CD8-positive, alpha-beta memory T cell (primary cell): ENCODE data around the gene EP300. TPM values are rescaled to one million over a fixed set of nuclear protein-coding genes. Genes with fewer than 3 reads are reported as not detected.
A peak's percentile ranks its signal among the peaks of the same experiment; 100 is the strongest.

Experiments
- CTCF ChIA-PET: fragments of 350-600 bp; sonication (Branson Sonifier 250); formaldehyde crosslinking; loops from one replicate; lab custom pipeline; 2021; ENCODE audit warnings: antibody characterized with exemption; lab: Charles Lee
- POLR2A ChIA-PET: fragments of 350-600 bp; sonication (Branson Sonifier 250); formaldehyde crosslinking; loops from one replicate; lab custom pipeline; 2021; ENCODE audit warnings: antibody characterized with exemption; lab: Charles Lee
- DNase-seq, 5 donors: peaks; one replicate each; pipeline versions ENCODE4 v3.0.0 to v3.0.0-alpha.2; 2020 to 2022; ENCODE audit warnings: mixed read lengths in 1 of 5
- H3K27ac ChIP-seq: one replicate; pipeline ENCODE4 v1.7.0; 2013; ENCODE audit warnings: low read depth, mild to moderate bottlenecking, low read length, moderate library complexity
- H3K27me3 ChIP-seq: 2 replicates; pipeline ENCODE4 v1.7.0; 2013; ENCODE audit warnings: low read length, mild to moderate bottlenecking; ENCODE audit not compliant: insufficient read depth, poor library complexity, severe bottlenecking
- H3K36me3 ChIP-seq: 2 replicates; pipeline ENCODE4 v1.7.0; 2013; ENCODE audit warnings: mild to moderate bottlenecking, low read length, moderate library complexity; ENCODE audit not compliant: insufficient read depth
- H3K4me1 ChIP-seq: 2 replicates; pipeline ENCODE4 v1.7.0; 2013; ENCODE audit warnings: mild to moderate bottlenecking, low read length, moderate library complexity; ENCODE audit not compliant: insufficient read depth
- H3K4me3 ChIP-seq: 2 replicates; pipeline ENCODE4 v1.7.0; 2013; ENCODE audit warnings: mild to moderate bottlenecking, low read length
- H3K9me3 ChIP-seq: 2 replicates; pipeline ENCODE4 v1.7.0; 2013; ENCODE audit warnings: mild to moderate bottlenecking, low read length
- H3K27ac Mint-ChIP-seq, 8 donors: one replicate each; pipeline ENCODE4 v1.8.0; 2020 to 2021; ENCODE audit warnings: mixed read lengths in 8 of 8, mild to moderate bottlenecking in 6 of 8, inconsistent platforms in 3 of 8, moderate library complexity in 3 of 8
- H3K27me3 Mint-ChIP-seq, 2 donors: one replicate each; pipeline ENCODE4 v1.8.0; 2020 to 2021; ENCODE audit warnings: mixed read lengths in 2 of 2, mild to moderate bottlenecking in 1 of 2, moderate library complexity in 1 of 2
- H3K36me3 Mint-ChIP-seq, 3 donors: one replicate each; pipeline ENCODE4 v1.8.0; 2020 to 2021; ENCODE audit warnings: mixed read lengths in 3 of 3, inconsistent platforms in 1 of 3, mild to moderate bottlenecking in 1 of 3
- H3K4me1 Mint-ChIP-seq, 3 donors: one replicate each; pipeline ENCODE4 v1.8.0; 2020 to 2021; ENCODE audit warnings: mixed read lengths in 3 of 3, inconsistent platforms in 1 of 3, mild to moderate bottlenecking in 1 of 3
- H3K4me3 Mint-ChIP-seq, 7 donors: one replicate each; pipeline ENCODE4 v1.8.0; 2020 to 2021; ENCODE audit warnings: mixed read lengths in 7 of 7, mild to moderate bottlenecking in 6 of 7, moderate library complexity in 4 of 7, inconsistent platforms in 2 of 7
- H3K9me3 Mint-ChIP-seq, 5 donors: one replicate each; pipeline ENCODE4 v1.8.0; 2020 to 2022; ENCODE audit warnings: mixed read lengths in 5 of 5, mild to moderate bottlenecking in 3 of 5, moderate library complexity in 2 of 5, inconsistent platforms in 1 of 5
- polyA plus RNA-seq: library from polyadenylated mRNA; unstranded; fragments of 300-500 nt; fragmentation: Illumina TruSeq; gene quantifications from one replicate; pipeline ENCODE4 v1.2.3, GENCODE V29; 2021
- total RNA-seq, 2 experiments: library from RNA; stranded (reverse); gene quantifications; one replicate each; pipeline ENCODE4 v1.2.3, GENCODE V29; 2021

EP300 gene
- total and polyA plus RNA-seq, 3 experiments from 2014 or later = 24.4 to 56.7 (median 52.0) TPM

DNA sequence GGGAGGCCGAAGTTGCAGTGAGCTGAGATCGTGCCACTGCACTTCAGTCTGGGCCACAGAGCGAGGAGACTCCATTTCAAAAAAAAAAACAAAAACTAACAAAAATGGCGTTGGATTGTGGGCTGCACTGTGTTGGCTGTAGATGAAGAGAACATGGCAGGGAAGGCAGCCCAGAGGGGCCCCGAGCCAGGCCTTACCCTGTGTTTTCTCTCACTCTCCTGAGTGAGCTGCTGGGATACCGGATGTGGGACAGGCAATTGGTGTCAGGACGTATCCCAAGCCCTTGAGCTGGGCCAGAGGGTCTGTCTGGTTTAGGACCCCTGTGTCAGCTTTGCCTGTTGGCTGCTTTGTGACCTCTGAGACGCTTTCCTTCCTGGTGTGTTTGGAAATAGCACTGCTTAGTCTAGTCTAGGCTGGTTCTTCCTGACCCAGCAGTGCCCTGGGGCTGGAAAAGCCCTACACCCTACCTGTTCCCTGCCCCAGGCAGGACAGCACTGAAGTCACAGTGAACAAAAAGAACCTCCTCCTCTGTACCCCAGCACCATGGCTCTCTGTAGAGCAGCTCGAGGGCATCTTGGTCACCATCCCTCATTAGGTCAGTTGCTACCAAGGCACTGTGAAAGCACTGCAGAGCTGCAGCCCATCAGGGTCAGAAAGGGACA is 130.6 kb downstream of the EP300 start:
- Mint-ChIP-seq H3K36me3 (peaks cover 4 to 81% (median 5%) of the 10 kb centered on the region in 3 donors), H3K4me1 (peaks cover 2% of the 10 kb centered on the region in 3 donors), H3K4me3 (no peak overlapping the region), H3K27ac (peak overlapping the region in 2 of 8 donors; percentile 45 to 79), H3K27me3 (no peaks in the 10 kb centered on the region), H3K9me3 (no peaks in the 10 kb centered on the region)
- peaks cover 29% of the 10 kb centered on the region for H3K36me3 ChIP-seq
- no peaks in the 10 kb centered on the region for H3K9me3 ChIP-seq
- no peak for DNase-seq
- no peaks in the 10 kb centered on the region for H3K27me3 ChIP-seq
- H3K4me3 ChIP-seq = no peak overlapping the region
- no peak overlapping the region for H3K27ac ChIP-seq
- ChIA-PET POLR2A (no interaction called here), CTCF (interaction anchor here (0.7 to 1.5 kb wide), 2 partner anchors 15 to 300 kb away, joined by 3 to 4 read pairs; no protein-coding TSS in a partner anchor)
- H3K4me1 ChIP-seq = peaks cover 1% of the 10 kb centered on the region

GRCh38 chr22:41223535-41223934 is 131.1 kb downstream of the EP300 start:
- Histone ChIP-seq H3K27ac (no peak overlapping the region), H3K4me1 (no peaks in the 10 kb centered on the region), H3K36me3 (peaks cover 29% of the 10 kb centered on the region), H3K9me3 (no peaks in the 10 kb centered on the region), H3K4me3 (no peak overlapping the region), H3K27me3 (no peaks in the 10 kb centered on the region)
- ChIA-PET POLR2A (no interaction called here), CTCF (interaction anchor here (0.7 to 1.5 kb wide), 2 partner anchors 14 to 301 kb away, joined by 3 to 4 read pairs; no protein-coding TSS in a partner anchor)
- no peak for DNase-seq
- Mint-ChIP-seq H3K9me3 (no peaks in the 10 kb centered on the region), H3K27ac (peak overlapping the region in 1 of 8 donors; percentile 79), H3K27me3 (no peaks in the 10 kb centered on the region), H3K4me3 (no peak overlapping the region), H3K4me1 (peaks cover 0 to 2% (median 0%) of the 10 kb centered on the region in 3 donors), H3K36me3 (peaks cover 4 to 84% (median 5%) of the 10 kb centered on the region in 3 donors)

DNA sequence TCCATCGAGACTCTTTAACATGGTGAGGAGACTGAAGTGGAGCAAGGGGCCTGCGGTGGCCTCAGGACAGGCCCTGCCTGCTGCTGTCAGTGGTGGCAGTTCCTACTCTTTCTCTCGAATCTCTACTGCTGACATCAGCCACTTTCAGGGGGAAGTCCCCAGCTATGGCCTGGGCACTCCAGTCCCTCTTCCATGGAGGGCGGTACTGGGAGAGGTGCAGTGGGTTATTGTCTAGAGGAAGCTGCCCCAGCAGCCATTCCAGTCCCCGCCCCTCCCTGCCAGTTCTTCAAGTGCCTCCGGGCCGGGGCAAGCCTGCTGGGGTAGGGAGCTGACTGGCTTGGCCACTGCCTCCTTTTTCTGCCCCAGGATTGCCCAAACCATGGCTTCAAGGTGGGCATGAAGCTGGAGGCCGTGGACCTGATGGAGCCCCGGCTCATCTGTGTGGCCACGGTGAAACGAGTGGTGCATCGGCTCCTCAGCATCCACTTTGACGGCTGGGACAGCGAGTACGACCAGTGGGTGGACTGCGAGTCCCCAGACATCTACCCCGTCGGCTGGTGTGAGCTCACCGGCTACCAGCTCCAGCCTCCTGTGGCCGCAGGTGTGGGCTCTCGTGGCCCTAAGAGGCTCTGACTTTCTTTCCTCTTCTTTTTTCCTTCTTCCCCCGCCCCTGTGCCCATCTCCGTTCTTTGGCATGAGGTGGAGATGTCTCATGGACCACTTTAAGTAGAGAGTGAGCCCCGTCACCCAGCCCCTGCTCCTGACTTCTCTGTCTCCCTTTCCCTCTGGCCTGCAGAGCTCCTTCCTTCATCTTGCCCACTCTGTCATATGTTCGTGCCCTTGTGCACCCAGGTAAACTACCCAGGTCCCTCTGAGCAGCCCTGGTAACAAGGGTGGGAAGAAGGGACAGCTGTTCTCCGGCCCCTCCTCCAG is 134.6 kb downstream of the EP300 start:
- H3K27me3 Mint-ChIP-seq = no peaks in the 10 kb centered on the region
- no peak overlapping the region for H3K27ac ChIP-seq
- no peak overlapping the region for H3K4me3 ChIP-seq
- H3K9me3 ChIP-seq = no peaks in the 10 kb centered on the region
- H3K4me1 ChIP-seq = no peaks in the 10 kb centered on the region
- CTCF ChIA-PET = interaction anchor here (1.3 kb wide), 1 partner anchor 10 kb away, joined by 8 read pairs; no protein-coding TSS in a partner anchor
- no peaks in the 10 kb centered on the region for H3K9me3 Mint-ChIP-seq
- H3K4me3 Mint-ChIP-seq = no peak overlapping the region
- H3K4me1 Mint-ChIP-seq = no peaks in the 10 kb centered on the region
- no peak for DNase-seq
- no peaks in the 10 kb centered on the region for H3K27me3 ChIP-seq
- peak overlapping the region in 2 of 8 donors; percentile 60 to 82 for H3K27ac Mint-ChIP-seq
- peaks cover 0 to 87% (median 0%) of the 10 kb centered on the region in 3 donors for H3K36me3 Mint-ChIP-seq
- H3K36me3 ChIP-seq = peaks cover 17% of the 10 kb centered on the region
- POLR2A ChIA-PET = no interaction called here

DNA sequence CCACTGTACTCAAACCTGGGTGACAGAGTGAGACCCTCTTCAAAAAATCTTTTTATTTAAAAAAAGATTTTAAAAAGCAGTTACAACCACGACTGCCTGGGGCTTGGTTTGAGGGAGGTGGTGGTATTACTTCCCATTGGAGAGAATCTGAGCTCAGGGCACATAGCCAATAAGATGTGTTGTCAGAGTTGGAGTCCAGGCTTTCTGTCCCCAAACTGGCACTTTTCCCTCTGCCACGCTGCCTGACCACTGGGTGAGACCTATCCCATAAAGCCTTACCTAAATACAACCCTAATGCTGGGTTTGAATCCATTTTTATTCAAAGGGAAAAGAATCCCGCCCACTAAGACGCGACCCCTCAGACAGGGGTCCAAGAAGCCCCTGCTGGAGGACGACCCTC is 136.8 kb downstream of the EP300 start:
- Mint-ChIP-seq H3K4me1 (no peaks in the 10 kb centered on the region), H3K36me3 (peaks cover 0 to 68% (median 0%) of the 10 kb centered on the region in 3 donors), H3K27ac (peak overlapping the region in 1 of 8 donors; percentile 8), H3K27me3 (no peaks in the 10 kb centered on the region), H3K4me3 (no peak overlapping the region), H3K9me3 (no peaks in the 10 kb centered on the region)
- Histone ChIP-seq H3K27me3 (no peaks in the 10 kb centered on the region), H3K9me3 (no peaks in the 10 kb centered on the region), H3K4me1 (no peaks in the 10 kb centered on the region), H3K4me3 (no peak overlapping the region), H3K27ac (no peak overlapping the region), H3K36me3 (peaks cover 9% of the 10 kb centered on the region)
- ChIA-PET CTCF (interaction anchor here (1.5 kb wide), 1 partner anchor 8 kb away, joined by 7 read pairs; no protein-coding TSS in a partner anchor), POLR2A (interaction anchor here (0.7 kb wide), 1 partner anchor 53 kb away, joined by 4 read pairs; no protein-coding TSS in a partner anchor)
- no peak for DNase-seq

Other genes with a start within 250 kb of the EP300 start
- gene ST13, start 236.0 kb upstream of the EP300 start, total RNA-seq = 100 to 1,000 TPM; 201 to 218 TPM
- gene ST13, start 236.0 kb upstream of the EP300 start, polyA plus RNA-seq = 176 TPM
- 10 to 100 TPM; 18.7 to 19.6 TPM for gene XPNPEP3, start 235.4 kb upstream of the EP300 start, total RNA-seq
- 9.1 TPM for gene XPNPEP3, start 235.4 kb upstream of the EP300 start, polyA plus RNA-seq
- gene DNAJB7, start 230.5 kb upstream of the EP300 start, total RNA-seq = not detected
- 0.23 TPM for gene DNAJB7, start 230.5 kb upstream of the EP300 start, polyA plus RNA-seq
- 10 to 100 TPM; 88.3 to 88.8 TPM for gene RBX1, start 141.2 kb upstream of the EP300 start, total RNA-seq
- 147 TPM for gene RBX1, start 141.2 kb upstream of the EP300 start, polyA plus RNA-seq
- gene L3MBTL2, start 112.7 kb downstream of the EP300 start, total RNA-seq = 10 to 100 TPM; 54.4 to 55.9 TPM
- 34.2 TPM for gene L3MBTL2, start 112.7 kb downstream of the EP300 start, polyA plus RNA-seq
- gene CHADL, start 148.3 kb downstream of the EP300 start, total RNA-seq = under 1 TPM; 0.16 to 0.20 TPM
- 0.70 TPM for gene CHADL, start 148.3 kb downstream of the EP300 start, polyA plus RNA-seq
- gene RANGAP1, start 193.6 kb downstream of the EP300 start, total RNA-seq = 100 to 1,000 TPM; 170 to 182 TPM
- gene RANGAP1, start 193.6 kb downstream of the EP300 start, polyA plus RNA-seq = 26.9 TPM
- 10 to 100 TPM; 58.9 to 59.9 TPM for gene ZC3H7B, start 208.9 kb downstream of the EP300 start, total RNA-seq
- 1.5 TPM for gene ZC3H7B, start 208.9 kb downstream of the EP300 start, polyA plus RNA-seq